AG10803 (cell line): ENCODE results near the gene NYNRIN.

Experiments used
- DNase-seq: peaks from one replicate; pipeline ENCODE4 v3.0.0; 2010; ENCODE audit warnings: low read depth
- H3K4me3 ChIP-seq: 2 replicates; pipeline ENCODE4 v1.5.1; 2011; ENCODE audit warnings: mild to moderate bottlenecking, low read length, control low read depth
- TF ChIP-seq, protein P1 (sequence below): conservative IDR thresholded peaks from 2 replicates; pipeline ENCODE4 v1.5.1; 2011; ENCODE audit warnings: mild to moderate bottlenecking, low read length, control low read depth, inconsistent platforms

NYNRIN gene

DNA sequence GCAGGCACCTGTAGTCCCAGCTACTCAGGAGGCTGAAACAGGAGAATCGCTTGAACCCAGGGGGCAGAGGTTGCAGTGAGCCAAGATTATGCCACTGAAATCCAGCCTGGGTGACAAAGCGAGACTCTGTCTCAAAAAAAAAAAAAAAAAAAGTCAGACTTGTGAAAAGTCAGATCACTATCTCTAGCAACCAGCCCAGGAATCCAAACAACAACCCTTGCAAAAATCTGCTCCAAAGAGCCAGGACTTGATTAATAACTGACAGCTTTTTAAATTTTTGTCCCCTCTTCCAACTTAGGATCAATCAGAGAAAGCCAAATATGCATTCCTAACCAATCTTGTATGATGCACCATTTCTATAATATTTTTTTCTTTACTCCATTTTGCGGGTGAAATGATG is 38.5 kb upstream of the NYNRIN start:
- TF ChIP-seq, protein P1, sequence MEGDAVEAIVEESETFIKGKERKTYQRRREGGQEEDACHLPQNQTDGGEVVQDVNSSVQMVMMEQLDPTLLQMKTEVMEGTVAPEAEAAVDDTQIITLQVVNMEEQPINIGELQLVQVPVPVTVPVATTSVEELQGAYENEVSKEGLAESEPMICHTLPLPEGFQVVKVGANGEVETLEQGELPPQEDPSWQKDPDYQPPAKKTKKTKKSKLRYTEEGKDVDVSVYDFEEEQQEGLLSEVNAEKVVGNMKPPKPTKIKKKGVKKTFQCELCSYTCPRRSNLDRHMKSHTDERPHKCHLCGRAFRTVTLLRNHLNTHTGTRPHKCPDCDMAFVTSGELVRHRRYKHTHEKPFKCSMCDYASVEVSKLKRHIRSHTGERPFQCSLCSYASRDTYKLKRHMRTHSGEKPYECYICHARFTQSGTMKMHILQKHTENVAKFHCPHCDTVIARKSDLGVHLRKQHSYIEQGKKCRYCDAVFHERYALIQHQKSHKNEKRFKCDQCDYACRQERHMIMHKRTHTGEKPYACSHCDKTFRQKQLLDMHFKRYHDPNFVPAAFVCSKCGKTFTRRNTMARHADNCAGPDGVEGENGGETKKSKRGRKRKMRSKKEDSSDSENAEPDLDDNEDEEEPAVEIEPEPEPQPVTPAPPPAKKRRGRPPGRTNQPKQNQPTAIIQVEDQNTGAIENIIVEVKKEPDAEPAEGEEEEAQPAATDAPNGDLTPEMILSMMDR, result no peak
- DNase-seq, result no peak
- H3K4me3 ChIP-seq, result no peak overlapping the region

DNA sequence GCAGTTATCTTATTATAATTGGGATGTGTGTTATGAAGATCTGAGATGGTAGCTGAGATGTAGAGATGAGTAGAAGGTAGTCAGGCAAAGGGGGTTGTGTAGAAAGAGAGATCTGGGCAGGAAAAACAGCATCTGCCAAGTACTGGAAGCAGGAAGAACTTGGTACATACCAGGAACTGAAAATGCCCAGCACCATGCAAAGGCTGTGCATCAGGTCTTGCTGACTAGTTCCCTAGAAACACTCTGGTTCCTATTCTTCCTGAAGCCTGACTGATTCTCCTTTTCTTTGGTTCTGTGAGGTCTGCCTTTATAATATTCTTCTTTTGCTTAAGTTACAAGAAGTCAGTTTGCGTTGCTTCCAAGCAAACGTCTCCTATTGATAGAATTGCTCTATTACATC is 37.5 kb upstream of the NYNRIN start:
- H3K4me3 ChIP-seq, result no peak overlapping the region
- TF ChIP-seq, protein P1, result no peak
- DNase-seq, result no peak

DNA sequence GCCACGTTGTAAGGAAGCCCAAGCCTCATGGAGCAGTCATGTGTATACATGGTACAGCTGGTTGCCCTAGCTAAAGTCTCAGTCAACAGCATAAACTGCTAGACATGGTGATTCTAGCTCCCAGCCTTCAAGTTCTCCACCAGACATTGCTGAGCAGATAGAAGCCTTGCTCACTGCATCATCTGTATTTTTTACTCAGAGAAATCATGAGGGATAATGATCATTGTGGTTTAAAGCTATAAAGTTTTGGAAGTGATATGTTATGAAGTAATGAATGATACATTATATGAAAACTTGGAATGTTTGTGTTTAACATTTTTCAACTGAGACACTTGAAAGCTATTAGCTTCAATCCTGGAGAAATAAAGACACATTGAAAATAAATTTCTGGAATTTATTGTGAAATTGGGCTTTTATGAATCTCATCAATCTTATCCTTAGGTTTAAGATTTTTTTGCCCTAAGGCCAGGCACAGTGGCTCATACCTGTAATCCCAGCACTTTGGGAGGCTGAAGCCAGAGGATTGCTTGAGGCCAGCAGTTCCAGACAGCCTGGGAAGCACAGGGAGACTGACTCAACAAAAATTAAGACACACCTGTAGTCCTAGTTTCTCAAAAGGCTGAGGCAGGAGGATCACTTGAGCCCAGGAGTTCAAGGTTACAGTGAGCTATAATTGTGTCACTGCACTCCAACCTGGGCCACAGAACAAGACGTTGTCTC is 36.4 kb upstream of the NYNRIN start:
- H3K4me3 ChIP-seq, result no peak overlapping the region
- DNase-seq, result peak; percentile 82
- TF ChIP-seq, protein P1, result no peak

GRCh38 chr14:24363401-24363800 is 35.4 kb upstream of the NYNRIN start:
- DNase-seq, result no peak
- H3K4me3 ChIP-seq, result no peak overlapping the region
- TF ChIP-seq, protein P1, result no peak

DNA sequence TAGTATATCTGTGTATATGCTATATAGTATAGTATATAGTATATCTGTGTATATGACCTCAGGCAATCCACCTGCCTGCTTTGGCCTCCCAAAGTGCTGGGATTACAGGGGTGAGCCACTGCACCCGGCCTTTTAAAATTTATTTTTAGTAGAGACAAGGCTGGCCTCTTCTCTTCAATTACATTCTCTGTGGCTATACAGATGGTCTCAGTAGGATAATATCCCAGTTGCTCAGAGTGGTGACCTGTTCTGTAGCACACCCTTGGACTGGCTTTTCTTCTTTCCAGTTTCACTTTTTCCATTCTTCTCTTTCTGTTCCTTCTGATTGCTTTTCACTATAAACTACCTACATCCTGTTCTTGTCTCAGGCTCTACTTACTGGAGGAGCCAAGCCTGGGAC is 34.0 kb upstream of the NYNRIN start:
- no peak overlapping the region for H3K4me3 ChIP-seq
- TF ChIP-seq, protein P1, result no peak
- peak; percentile 22 for DNase-seq

- DNase-seq, result peak; percentile 96
- TF ChIP-seq, protein P1, result peak; percentile 83
- peak overlapping the region; percentile 60 for H3K4me3 ChIP-seq
These were observed 33.0 kb upstream of the NYNRIN start for GRCh38 chr14:24365600-24366412.

- TF ChIP-seq, protein P1, result no peak
These were observed 32.4 kb upstream of the NYNRIN start for GRCh38 chr14:24366413-24366720.

More at GRCh38 chr14:24366413-24366720, 32.4 kb upstream of the NYNRIN start:
- DNase-seq, result no peak
- peak overlapping the region; percentile 60 for H3K4me3 ChIP-seq
